Measurements from ENCODE around the gene TMEM178B.

The TMEM178B gene

GRCh38 chr7:141234335-141235105 lies 160.7 kb downstream of the TMEM178B start:
- no CpG with 5 or more reads among the region's 8 CpGs for WGBS (ENCODE audit: insufficient coverage, insufficient read length)
- H3K27me3 ChIP-seq (ENCODE audit: control insufficient read depth, insufficient read depth, low read length): no peaks in the 10 kb centered on the region
- no peak overlapping the region for H3K27ac ChIP-seq (ENCODE audit: low read length)
- H3K4me3 ChIP-seq (ENCODE audit: low read length): no peak overlapping the region
- H3K4me1 ChIP-seq (ENCODE audit: control insufficient read depth, insufficient read depth, low read length): peaks cover 4% of the 10 kb centered on the region
- no peaks in the 10 kb centered on the region for H3K36me3 ChIP-seq (ENCODE audit: control insufficient read depth, insufficient read depth, low read length)
- DNase-seq (ENCODE audit: low read depth, low spot score): no peak
- no peaks in the 10 kb centered on the region for H3K9me3 ChIP-seq (ENCODE audit: control insufficient read depth, insufficient read depth, low read length)

GRCh38 chr7:141235656-141236055 lies 161.8 kb downstream of the TMEM178B start:
- H3K4me1 ChIP-seq (ENCODE audit: control insufficient read depth, insufficient read depth, low read length): peaks cover 4% of the 10 kb centered on the region
- no peak overlapping the region for H3K27ac ChIP-seq (ENCODE audit: low read length)
- no CpG with 5 or more reads among the region's 4 CpGs for WGBS (ENCODE audit: insufficient coverage, insufficient read length)
- no peak overlapping the region for H3K4me3 ChIP-seq (ENCODE audit: low read length)
- H3K9me3 ChIP-seq (ENCODE audit: control insufficient read depth, insufficient read depth, low read length): no peaks in the 10 kb centered on the region
- DNase-seq (ENCODE audit: low read depth, low spot score): no peak
- no peaks in the 10 kb centered on the region for H3K27me3 ChIP-seq (ENCODE audit: control insufficient read depth, insufficient read depth, low read length)
- no peaks in the 10 kb centered on the region for H3K36me3 ChIP-seq (ENCODE audit: control insufficient read depth, insufficient read depth, low read length)

- H3K4me3 ChIP-seq (ENCODE audit: low read length): no peak overlapping the region
- WGBS (ENCODE audit: insufficient coverage, insufficient read length): no CpG with 5 or more reads among the region's 10 CpGs
- no peaks in the 10 kb centered on the region for H3K36me3 ChIP-seq (ENCODE audit: control insufficient read depth, insufficient read depth, low read length)
- no peaks in the 10 kb centered on the region for H3K27me3 ChIP-seq (ENCODE audit: control insufficient read depth, insufficient read depth, low read length)
- H3K9me3 ChIP-seq (ENCODE audit: control insufficient read depth, insufficient read depth, low read length): no peaks in the 10 kb centered on the region
- peaks cover 4% of the 10 kb centered on the region for H3K4me1 ChIP-seq (ENCODE audit: control insufficient read depth, insufficient read depth, low read length)
- no peak overlapping the region for H3K27ac ChIP-seq (ENCODE audit: low read length)
- no peak for DNase-seq (ENCODE audit: low read depth, low spot score)
Observed at GRCh38 chr7:141238596-141239243, 164.9 kb downstream of the TMEM178B start.

- H3K4me3 ChIP-seq (ENCODE audit: low read length): no peak overlapping the region
- no peak overlapping the region for H3K27ac ChIP-seq (ENCODE audit: low read length)
- H3K36me3 ChIP-seq (ENCODE audit: control insufficient read depth, insufficient read depth, low read length): no peaks in the 10 kb centered on the region
- peaks cover 4% of the 10 kb centered on the region for H3K4me1 ChIP-seq (ENCODE audit: control insufficient read depth, insufficient read depth, low read length)
- H3K9me3 ChIP-seq (ENCODE audit: control insufficient read depth, insufficient read depth, low read length): no peaks in the 10 kb centered on the region
- no peaks in the 10 kb centered on the region for H3K27me3 ChIP-seq (ENCODE audit: control insufficient read depth, insufficient read depth, low read length)
- WGBS (ENCODE audit: insufficient coverage, insufficient read length): 80% methylated on average over 1 of the region's 2 CpGs
- no peak for DNase-seq (ENCODE audit: low read depth, low spot score)
Observed at GRCh38 chr7:141239661-141240060, 165.8 kb downstream of the TMEM178B start.

DNA sequence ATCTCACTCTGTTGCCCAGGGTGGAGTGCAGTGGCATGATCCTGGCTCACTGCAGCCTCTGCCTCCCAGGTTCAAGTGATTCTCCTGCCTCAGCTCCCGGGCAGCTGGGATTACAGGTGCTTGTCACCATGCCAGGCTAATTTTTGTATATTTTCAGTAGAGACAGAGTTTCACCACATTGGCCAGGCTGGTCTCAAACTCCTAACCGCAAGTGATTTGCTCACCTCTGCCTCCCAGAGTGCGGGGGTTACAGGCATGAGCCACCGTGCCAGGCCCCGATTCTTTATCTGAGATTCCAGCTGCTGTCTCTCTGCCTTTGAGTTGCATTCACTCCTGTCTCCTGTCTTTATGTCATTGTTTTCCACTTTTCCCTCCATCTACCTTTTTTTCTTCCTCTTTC lies 168.7 kb downstream of the TMEM178B start:
- Histone ChIP-seq H3K27me3 (ENCODE audit: control insufficient read depth, insufficient read depth, low read length) (no peaks in the 10 kb centered on the region), H3K9me3 (ENCODE audit: control insufficient read depth, insufficient read depth, low read length) (no peaks in the 10 kb centered on the region), H3K36me3 (ENCODE audit: control insufficient read depth, insufficient read depth, low read length) (no peaks in the 10 kb centered on the region), H3K4me1 (ENCODE audit: control insufficient read depth, insufficient read depth, low read length) (peaks cover 4% of the 10 kb centered on the region), H3K4me3 (ENCODE audit: low read length) (no peak overlapping the region), H3K27ac (ENCODE audit: low read length) (no peak overlapping the region)
- WGBS (ENCODE audit: insufficient coverage, insufficient read length): no CpG with 5 or more reads among the region's 5 CpGs
- DNase-seq (ENCODE audit: low read depth, low spot score): no peak

DNA sequence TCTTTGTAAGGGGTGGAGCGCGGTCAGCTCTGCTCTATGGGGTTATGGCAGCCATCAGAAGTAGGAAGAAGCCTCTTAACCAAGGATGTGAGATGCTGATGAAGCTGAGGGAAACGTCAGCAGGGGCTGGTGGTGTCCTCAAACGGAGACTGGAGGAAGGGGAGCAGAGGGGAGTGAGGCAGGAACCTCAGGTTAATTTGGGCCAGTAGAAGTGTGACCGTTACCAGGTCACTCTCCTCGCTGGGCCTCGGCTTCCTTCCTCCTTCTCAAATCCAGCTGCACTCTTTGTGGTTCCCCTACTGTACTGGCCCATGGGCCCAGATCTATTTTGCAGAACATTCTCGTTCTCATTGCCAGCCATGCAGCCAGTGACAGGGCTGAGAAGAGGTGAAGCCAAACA lies 169.5 kb downstream of the TMEM178B start:
- no CpG with 5 or more reads among the region's 8 CpGs for WGBS (ENCODE audit: insufficient coverage, insufficient read length)
- Histone ChIP-seq H3K9me3 (ENCODE audit: control insufficient read depth, insufficient read depth, low read length) (no peaks in the 10 kb centered on the region), H3K4me3 (ENCODE audit: low read length) (no peak overlapping the region), H3K4me1 (ENCODE audit: control insufficient read depth, insufficient read depth, low read length) (peaks cover 4% of the 10 kb centered on the region), H3K36me3 (ENCODE audit: control insufficient read depth, insufficient read depth, low read length) (no peaks in the 10 kb centered on the region), H3K27me3 (ENCODE audit: control insufficient read depth, insufficient read depth, low read length) (no peaks in the 10 kb centered on the region), H3K27ac (ENCODE audit: low read length) (no peak overlapping the region)
- no peak for DNase-seq (ENCODE audit: low read depth, low spot score)

DNA sequence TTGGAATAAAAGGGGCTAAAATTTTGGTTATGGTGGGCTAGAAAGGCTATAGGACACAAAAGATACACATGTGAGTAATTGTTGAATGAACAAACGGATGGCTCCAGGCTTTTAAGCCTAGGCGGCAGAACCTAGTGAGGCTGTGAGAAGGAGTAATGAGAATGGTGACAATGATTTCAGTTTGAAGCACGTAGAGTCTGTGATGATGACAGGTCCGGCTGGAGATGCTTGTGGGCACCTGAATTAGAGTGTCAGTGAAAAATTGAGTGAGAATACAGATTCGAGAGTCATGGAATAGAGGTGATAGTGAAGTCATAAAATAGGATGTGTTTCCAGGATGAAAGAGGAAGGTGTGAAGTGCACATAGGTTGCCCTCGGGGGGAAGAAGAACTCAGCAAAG lies 170.6 kb downstream of the TMEM178B start:
- Histone ChIP-seq H3K27me3 (ENCODE audit: control insufficient read depth, insufficient read depth, low read length) (no peaks in the 10 kb centered on the region), H3K4me1 (ENCODE audit: control insufficient read depth, insufficient read depth, low read length) (no peaks in the 10 kb centered on the region), H3K36me3 (ENCODE audit: control insufficient read depth, insufficient read depth, low read length) (no peaks in the 10 kb centered on the region), H3K9me3 (ENCODE audit: control insufficient read depth, insufficient read depth, low read length) (no peaks in the 10 kb centered on the region), H3K27ac (ENCODE audit: low read length) (no peak overlapping the region), H3K4me3 (ENCODE audit: low read length) (no peak overlapping the region)
- no CpG with 5 or more reads among the region's 6 CpGs for WGBS (ENCODE audit: insufficient coverage, insufficient read length)
- DNase-seq (ENCODE audit: low read depth, low spot score): no peak

- H3K4me3 ChIP-seq (ENCODE audit: low read length): no peak overlapping the region
- DNase-seq (ENCODE audit: low read depth, low spot score): no peak
- 100% methylated on average over 3 of the region's 6 CpGs for WGBS (ENCODE audit: insufficient coverage, insufficient read length)
Observed at GRCh38 chr7:141246426-141246825, 172.6 kb downstream of the TMEM178B start.

DNA sequence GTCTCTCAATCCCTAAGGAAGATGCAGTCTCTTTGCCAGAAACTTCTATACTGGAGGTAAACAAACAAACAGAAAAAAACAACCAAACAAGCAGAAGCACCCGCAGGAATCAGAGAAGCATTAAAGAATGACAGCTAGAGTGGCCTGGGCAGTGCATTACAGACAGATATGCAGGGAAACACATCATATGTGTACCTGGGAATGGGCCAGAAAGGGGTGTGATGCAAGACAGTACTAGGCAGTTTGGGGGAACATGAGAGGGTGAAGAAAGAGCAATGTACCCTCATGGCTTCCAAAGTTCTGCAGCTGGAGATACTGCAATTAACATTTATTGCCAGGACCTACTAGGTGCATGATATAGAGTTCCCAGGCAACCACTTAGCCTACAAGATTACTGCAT lies 177.3 kb downstream of the TMEM178B start:
- H3K36me3 ChIP-seq (ENCODE audit: control insufficient read depth, insufficient read depth, low read length): no peaks in the 10 kb centered on the region
- no peak for DNase-seq (ENCODE audit: low read depth, low spot score)
- no CpG with 5 or more reads among the region's 1 CpG for WGBS (ENCODE audit: insufficient coverage, insufficient read length)

More at GRCh38 chr7:141246426-141246825, 172.6 kb downstream of the TMEM178B start:
- no peak overlapping the region for H3K27ac ChIP-seq (ENCODE audit: low read length)
- no peaks in the 10 kb centered on the region for H3K36me3 ChIP-seq (ENCODE audit: control insufficient read depth, insufficient read depth, low read length)
- H3K27me3 ChIP-seq (ENCODE audit: control insufficient read depth, insufficient read depth, low read length): no peaks in the 10 kb centered on the region
- no peaks in the 10 kb centered on the region for H3K9me3 ChIP-seq (ENCODE audit: control insufficient read depth, insufficient read depth, low read length)
- no peaks in the 10 kb centered on the region for H3K4me1 ChIP-seq (ENCODE audit: control insufficient read depth, insufficient read depth, low read length)

DNA sequence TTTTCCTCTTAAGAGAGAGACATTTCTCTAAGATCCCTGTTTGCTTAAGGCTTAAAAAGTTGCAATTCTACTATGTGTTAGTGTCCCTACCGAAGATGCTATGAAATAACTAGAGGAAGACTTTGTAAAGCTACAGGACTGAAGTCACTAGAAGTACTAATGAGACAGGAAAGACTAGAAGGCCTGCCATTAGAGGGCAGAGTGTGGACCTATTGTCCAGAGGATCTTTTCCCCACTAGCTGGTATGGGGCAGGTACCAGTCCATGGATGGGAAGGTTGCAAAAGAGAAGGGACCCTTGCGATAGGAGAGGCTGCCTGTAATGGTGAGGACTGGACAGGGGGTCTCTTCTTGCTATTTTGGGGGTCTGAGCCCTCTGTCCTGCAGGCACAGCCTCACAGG lies 178.1 kb downstream of the TMEM178B start:
- no peaks in the 10 kb centered on the region for H3K36me3 ChIP-seq (ENCODE audit: control insufficient read depth, insufficient read depth, low read length)
- no CpG with 5 or more reads among the region's 2 CpGs for WGBS (ENCODE audit: insufficient coverage, insufficient read length)
- H3K27me3 ChIP-seq (ENCODE audit: control insufficient read depth, insufficient read depth, low read length): no peaks in the 10 kb centered on the region
- H3K4me3 ChIP-seq (ENCODE audit: low read length): no peak overlapping the region
- no peak overlapping the region for H3K27ac ChIP-seq (ENCODE audit: low read length)
- no peaks in the 10 kb centered on the region for H3K9me3 ChIP-seq (ENCODE audit: control insufficient read depth, insufficient read depth, low read length)
- no peaks in the 10 kb centered on the region for H3K4me1 ChIP-seq (ENCODE audit: control insufficient read depth, insufficient read depth, low read length)
- DNase-seq (ENCODE audit: low read depth, low spot score): no peak

More for the DNA sequence above, 177.3 kb downstream of the TMEM178B start:
- no peak overlapping the region for H3K27ac ChIP-seq (ENCODE audit: low read length)
- no peaks in the 10 kb centered on the region for H3K4me1 ChIP-seq (ENCODE audit: control insufficient read depth, insufficient read depth, low read length)
- H3K9me3 ChIP-seq (ENCODE audit: control insufficient read depth, insufficient read depth, low read length): no peaks in the 10 kb centered on the region
- H3K27me3 ChIP-seq (ENCODE audit: control insufficient read depth, insufficient read depth, low read length): no peaks in the 10 kb centered on the region
- no peak overlapping the region for H3K4me3 ChIP-seq (ENCODE audit: low read length)
